ENCODE results near the gene SCAMP1.

DNA sequence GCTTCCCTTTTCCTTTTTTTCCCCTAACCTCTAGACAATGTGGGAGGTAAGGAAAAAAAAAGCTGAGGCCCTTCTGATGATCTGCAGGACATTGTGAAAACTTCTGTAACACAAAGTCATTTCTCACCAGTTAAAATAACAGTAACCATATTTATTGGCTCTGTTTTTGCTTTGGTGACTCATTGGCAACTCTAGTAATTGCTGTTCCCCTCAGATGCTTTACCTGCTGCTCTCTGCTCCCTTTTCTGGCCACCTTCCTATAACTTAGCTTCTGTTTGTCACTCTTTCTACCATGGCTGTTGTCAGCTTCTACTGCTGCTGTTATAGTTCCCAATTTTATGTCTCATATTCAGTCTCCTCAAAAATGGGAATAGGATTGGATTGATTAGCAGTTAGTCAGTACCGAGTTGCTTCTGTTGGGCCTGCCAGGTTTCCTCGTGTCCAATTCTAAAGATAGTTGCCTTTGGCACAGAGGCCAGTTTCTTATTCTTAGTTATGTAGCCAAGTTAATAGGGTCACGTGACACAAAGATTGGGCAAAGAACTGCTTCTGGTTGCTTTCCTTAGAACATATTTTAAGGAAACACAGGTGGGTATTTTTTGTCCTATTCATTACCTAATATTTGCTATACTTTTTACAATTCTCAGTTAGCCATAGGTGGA is 16.8 kb downstream of the SCAMP1 start:
- TF ChIP-seq POLR2AphosphoS5 (IDR thresholded peaks at IDR 0.05; ENCODE audit: borderline replicate concordance, low read depth, low read length): no peak
- no peak for TF ChIP-seq EZH2 (IDR thresholded peaks at IDR 0.05)
- no peak for TF ChIP-seq FOXP2 (optimal IDR thresholded peaks at IDR 0.05; ENCODE audit: control extremely low read depth, extremely low read length, insufficient read depth)
